ENCODE results near the gene KCNJ10. TPM values are rescaled to one million over a fixed set of nuclear protein-coding genes. Genes with fewer than 3 reads are reported as not detected.

Gene KCNJ10
- total and polyA plus RNA-seq, 2 experiments from 2014 or later: not detected

- H3K27ac ChIP-seq: no peak overlapping the region
- 32% methylated on average over 3 of the region's 3 CpGs for WGBS (ENCODE audit: low lambda C conversion rate, missing lambda C conversion rate)
- no peaks in the 10 kb centered on the region for H3K79me2 ChIP-seq
- H3K9me2 ChIP-seq (replicated peaks; ENCODE audit: insufficient read depth): no peaks in the 10 kb centered on the region
- no peaks in the 10 kb centered on the region for H3K9me3 ChIP-seq (ENCODE audit: low read depth)
- H3K27me3 ChIP-seq: peaks cover 13% of the 10 kb centered on the region
- no peak overlapping the region for H3K4me3 ChIP-seq
- H3K4me1 ChIP-seq (ENCODE audit: insufficient read depth): no peaks in the 10 kb centered on the region
- TF ChIP-seq, protein P1, sequence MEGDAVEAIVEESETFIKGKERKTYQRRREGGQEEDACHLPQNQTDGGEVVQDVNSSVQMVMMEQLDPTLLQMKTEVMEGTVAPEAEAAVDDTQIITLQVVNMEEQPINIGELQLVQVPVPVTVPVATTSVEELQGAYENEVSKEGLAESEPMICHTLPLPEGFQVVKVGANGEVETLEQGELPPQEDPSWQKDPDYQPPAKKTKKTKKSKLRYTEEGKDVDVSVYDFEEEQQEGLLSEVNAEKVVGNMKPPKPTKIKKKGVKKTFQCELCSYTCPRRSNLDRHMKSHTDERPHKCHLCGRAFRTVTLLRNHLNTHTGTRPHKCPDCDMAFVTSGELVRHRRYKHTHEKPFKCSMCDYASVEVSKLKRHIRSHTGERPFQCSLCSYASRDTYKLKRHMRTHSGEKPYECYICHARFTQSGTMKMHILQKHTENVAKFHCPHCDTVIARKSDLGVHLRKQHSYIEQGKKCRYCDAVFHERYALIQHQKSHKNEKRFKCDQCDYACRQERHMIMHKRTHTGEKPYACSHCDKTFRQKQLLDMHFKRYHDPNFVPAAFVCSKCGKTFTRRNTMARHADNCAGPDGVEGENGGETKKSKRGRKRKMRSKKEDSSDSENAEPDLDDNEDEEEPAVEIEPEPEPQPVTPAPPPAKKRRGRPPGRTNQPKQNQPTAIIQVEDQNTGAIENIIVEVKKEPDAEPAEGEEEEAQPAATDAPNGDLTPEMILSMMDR (IDR thresholded peaks at IDR 0.05; ENCODE audit: poor library complexity): no peak
- TF ChIP-seq EZH2 (IDR thresholded peaks at IDR 0.05; ENCODE audit: borderline replicate concordance) (no peak), EZH2phosphoT487 (IDR thresholded peaks at IDR 0.05; ENCODE audit: low read depth, severe bottlenecking, unreplicated experiment) (no peak)
- no peaks in the 10 kb centered on the region for H4K20me1 ChIP-seq (ENCODE audit: insufficient read depth, poor library complexity, severe bottlenecking)
- H2AFZ ChIP-seq: no peak overlapping the region
- no peak overlapping the region for H3K4me2 ChIP-seq
- no peak for DNase-seq (ENCODE audit: low spot score)
- H3K36me3 ChIP-seq (replicated peaks; ENCODE audit: insufficient read depth, low read depth): no peaks in the 10 kb centered on the region
These were observed 5.2 kb downstream of the KCNJ10 start for GRCh38 chr1:160064746-160065145.

- H3K9me3 ChIP-seq (ENCODE audit: low read depth): no peaks in the 10 kb centered on the region
- no peaks in the 10 kb centered on the region for H3K4me1 ChIP-seq (ENCODE audit: insufficient read depth)
- H3K27me3 ChIP-seq: peaks cover 7% of the 10 kb centered on the region
- no peaks in the 10 kb centered on the region for H4K20me1 ChIP-seq (ENCODE audit: insufficient read depth, poor library complexity, severe bottlenecking)
- no peak overlapping the region for H3K4me3 ChIP-seq
- H2AFZ ChIP-seq: no peak overlapping the region
- H3K9me2 ChIP-seq (replicated peaks; ENCODE audit: insufficient read depth): no peaks in the 10 kb centered on the region
- H3K36me3 ChIP-seq (replicated peaks; ENCODE audit: insufficient read depth, low read depth): no peaks in the 10 kb centered on the region
- no peaks in the 10 kb centered on the region for H3K79me2 ChIP-seq
- H3K4me2 ChIP-seq: no peak overlapping the region
- no peak overlapping the region for H3K27ac ChIP-seq
- WGBS (ENCODE audit: low lambda C conversion rate, missing lambda C conversion rate): 88% methylated on average over 3 of the region's 3 CpGs
- TF ChIP-seq EZH2 (IDR thresholded peaks at IDR 0.05; ENCODE audit: borderline replicate concordance): no peak
- TF ChIP-seq, protein P1 (IDR thresholded peaks at IDR 0.05; ENCODE audit: poor library complexity): no peak
- TF ChIP-seq EZH2phosphoT487 (IDR thresholded peaks at IDR 0.05; ENCODE audit: low read depth, severe bottlenecking, unreplicated experiment): no peak
- no peak for DNase-seq (ENCODE audit: low spot score)
These were observed 5.8 kb downstream of the KCNJ10 start for GRCh38 chr1:160064164-160064563.

DNA sequence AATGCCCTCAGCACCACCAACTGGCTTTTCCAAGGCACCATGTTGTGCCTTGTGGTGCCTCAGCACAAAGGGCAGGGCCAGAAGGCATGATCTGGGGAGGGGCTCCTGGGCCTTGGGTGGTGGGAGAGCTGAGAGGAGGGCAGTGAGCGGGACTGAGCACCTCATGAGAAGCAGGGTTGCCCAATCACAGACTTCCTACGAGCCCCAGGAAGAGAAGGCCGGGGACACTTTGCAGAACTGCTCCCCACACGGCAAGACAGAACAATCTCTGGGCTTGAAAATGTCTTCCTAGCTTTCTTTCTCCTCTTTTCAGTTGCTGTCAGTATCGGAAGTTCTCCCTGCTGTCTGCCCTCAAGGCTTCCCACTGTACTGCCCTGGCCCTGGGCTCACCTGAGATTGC is 6.8 kb downstream of the KCNJ10 start:
- peaks cover 5% of the 10 kb centered on the region for H3K27me3 ChIP-seq
- TF ChIP-seq EZH2phosphoT487 (IDR thresholded peaks at IDR 0.05; ENCODE audit: low read depth, severe bottlenecking, unreplicated experiment) (no peak), EZH2 (IDR thresholded peaks at IDR 0.05; ENCODE audit: borderline replicate concordance) (no peak)
- TF ChIP-seq, protein P1 (IDR thresholded peaks at IDR 0.05; ENCODE audit: poor library complexity): no peak
- H4K20me1 ChIP-seq (ENCODE audit: insufficient read depth, poor library complexity, severe bottlenecking): no peaks in the 10 kb centered on the region
- H3K9me2 ChIP-seq (replicated peaks; ENCODE audit: insufficient read depth): no peaks in the 10 kb centered on the region
- H2AFZ ChIP-seq: no peak overlapping the region
- no peak overlapping the region for H3K27ac ChIP-seq
- WGBS (ENCODE audit: low lambda C conversion rate, missing lambda C conversion rate): 89% methylated on average over 5 of the region's 5 CpGs
- no peak for DNase-seq (ENCODE audit: low spot score)
- no peaks in the 10 kb centered on the region for H3K4me1 ChIP-seq (ENCODE audit: insufficient read depth)
- H3K4me3 ChIP-seq: no peak overlapping the region
- no peaks in the 10 kb centered on the region for H3K9me3 ChIP-seq (ENCODE audit: low read depth)
- H3K4me2 ChIP-seq: no peak overlapping the region
- no peaks in the 10 kb centered on the region for H3K79me2 ChIP-seq
- H3K36me3 ChIP-seq (replicated peaks; ENCODE audit: insufficient read depth, low read depth): no peaks in the 10 kb centered on the region

- Histone ChIP-seq H3K79me2 (no peaks in the 10 kb centered on the region), H3K4me1 (ENCODE audit: insufficient read depth) (no peaks in the 10 kb centered on the region), H3K4me2 (no peak overlapping the region), H3K9me2 (replicated peaks; ENCODE audit: insufficient read depth) (no peaks in the 10 kb centered on the region), H3K4me3 (no peak overlapping the region), H2AFZ (no peak overlapping the region), H3K9me3 (ENCODE audit: low read depth) (no peaks in the 10 kb centered on the region), H3K27ac (no peak overlapping the region), H4K20me1 (ENCODE audit: insufficient read depth, poor library complexity, severe bottlenecking) (no peaks in the 10 kb centered on the region), H3K36me3 (replicated peaks; ENCODE audit: insufficient read depth, low read depth) (no peaks in the 10 kb centered on the region), H3K27me3 (peaks cover 5% of the 10 kb centered on the region)
- no peak for DNase-seq (ENCODE audit: low spot score)
- TF ChIP-seq, protein P1 (IDR thresholded peaks at IDR 0.05; ENCODE audit: poor library complexity): no peak
- no peak for TF ChIP-seq EZH2phosphoT487 (IDR thresholded peaks at IDR 0.05; ENCODE audit: low read depth, severe bottlenecking, unreplicated experiment)
- no peak for TF ChIP-seq EZH2 (IDR thresholded peaks at IDR 0.05; ENCODE audit: borderline replicate concordance)
- 89% methylated on average over 3 of the region's 6 CpGs for WGBS (ENCODE audit: low lambda C conversion rate, missing lambda C conversion rate)
These were observed 7.8 kb downstream of the KCNJ10 start for GRCh38 chr1:160062230-160062532.
